CD14-positive monocyte (primary cell): ENCODE results near the gene LRRC7. TPM values are rescaled to one million over a fixed set of nuclear protein-coding genes. Genes with fewer than 3 reads are reported as not detected.

ENCODE experiments used
- DNase-seq, 3 donors: peaks; one replicate each; pipeline ENCODE4 v3.0.0-alpha.2; 2011 to 2022
- H2AFZ ChIP-seq: 2 replicates; pipeline ENCODE4 v1.6.0; 2012; ENCODE audit warnings: mild to moderate bottlenecking, low read depth, low read length, inconsistent platforms; ENCODE audit not compliant: insufficient read depth, poor library complexity, severe bottlenecking
- H3K27ac ChIP-seq, 2 donors: 1 replicate in 1 of 2; 2 replicates in 1 of 2; pipeline ENCODE4 v1.5.1; 2012 to 2013; ENCODE audit warnings: low read length in 2 of 2, control low read depth in 1 of 2, inconsistent platforms in 1 of 2, low read depth in 1 of 2, mild to moderate bottlenecking in 1 of 2
- H3K27me3 ChIP-seq, 2 donors: one replicate each; pipeline versions ENCODE4 v1.6.0 to v1.6.1; 2011 to 2013; ENCODE audit warnings: low read length in 2 of 2; ENCODE audit not compliant: control insufficient read depth in 2 of 2, insufficient read depth in 2 of 2
- H3K36me3 ChIP-seq, 2 donors: replicated peaks in 1 of 2; 1 replicate in 1 of 2; 2 replicates in 1 of 2; pipeline versions ENCODE4 v1.5.1 to v1.6.1; 2012 to 2013; ENCODE audit warnings: low read length in 2 of 2, control low read depth in 1 of 2, inconsistent platforms in 1 of 2, mild to moderate bottlenecking in 1 of 2; ENCODE audit not compliant: insufficient read depth in 2 of 2, control insufficient read depth in 1 of 2
- H3K4me1 ChIP-seq, 2 donors: 1 replicate in 1 of 2; 2 replicates in 1 of 2; pipeline versions ENCODE4 v1.5.1 to v1.6.1; 2012 to 2013; ENCODE audit warnings: low read length in 2 of 2, control low read depth in 1 of 2, inconsistent platforms in 1 of 2, mild to moderate bottlenecking in 1 of 2, moderate library complexity in 1 of 2; ENCODE audit not compliant: insufficient read depth in 2 of 2, control insufficient read depth in 1 of 2
- H3K4me2 ChIP-seq: replicated peaks from 2 replicates; pipeline ENCODE3; 2012; ENCODE audit warnings: low read length, moderate library complexity, mild to moderate bottlenecking; ENCODE audit not compliant: poor library complexity, severe bottlenecking; ENCODE audit errors: extremely low read depth
- H3K4me3 ChIP-seq, 3 experiments: fragments of 200-600 bp in 1 of 3; sonication (generic) in 1 of 3; replicated peaks in 1 of 3; 1 replicate in 2 of 3; 2 replicates in 1 of 3; pipeline ENCODE4 v1.5.1; 2011 to 2013; ENCODE audit warnings: low read length in 3 of 3, mild to moderate bottlenecking in 3 of 3, control low read depth in 2 of 3, low read depth in 2 of 3, inconsistent platforms in 1 of 3, moderate library complexity in 1 of 3
- H3K79me2 ChIP-seq: 2 replicates; pipeline ENCODE4 v1.6.0; 2012; ENCODE audit warnings: mild to moderate bottlenecking, control low read depth, inconsistent platforms, low read length, moderate library complexity; ENCODE audit not compliant: insufficient read depth
- H3K9ac ChIP-seq: 2 replicates; pipeline ENCODE4 v1.6.0; 2017; ENCODE audit warnings: low read length, mild to moderate bottlenecking; ENCODE audit not compliant: insufficient read depth, poor library complexity, severe bottlenecking
- H3K9me3 ChIP-seq, 2 donors: replicated peaks in 1 of 2; 1 replicate in 1 of 2; 2 replicates in 1 of 2; pipeline versions ENCODE4 v1.5.1 to v1.6.1; 2012 to 2013; ENCODE audit warnings: low read length in 2 of 2, control low read depth in 1 of 2; ENCODE audit not compliant: control insufficient read depth in 1 of 2, insufficient read depth in 1 of 2
- H4K20me1 ChIP-seq: 2 replicates; pipeline ENCODE4 v1.6.0; 2012; ENCODE audit warnings: mild to moderate bottlenecking, low read length, control low read depth, moderate library complexity; ENCODE audit not compliant: insufficient read depth
- H3K27ac Mint-ChIP-seq, 7 donors: one replicate each; pipeline ENCODE4 v1.8.0; 2020; ENCODE audit warnings: mild to moderate bottlenecking in 7 of 7, mixed read lengths in 7 of 7, moderate library complexity in 6 of 7, inconsistent platforms in 2 of 7
- H3K27me3 Mint-ChIP-seq, 3 donors: one replicate each; pipeline ENCODE4 v1.8.0; 2021 to 2022; ENCODE audit warnings: low read depth in 3 of 3, mild to moderate bottlenecking in 3 of 3, mixed read lengths in 3 of 3, moderate library complexity in 3 of 3, inconsistent platforms in 1 of 3
- H3K36me3 Mint-ChIP-seq, 2 donors: one replicate each; pipeline ENCODE4 v1.8.0; 2020; ENCODE audit warnings: mixed read lengths in 2 of 2, inconsistent platforms in 1 of 2, mild to moderate bottlenecking in 1 of 2
- H3K4me1 Mint-ChIP-seq: one replicate; pipeline ENCODE4 v1.8.0; 2020; ENCODE audit warnings: mild to moderate bottlenecking, mixed read lengths
- H3K4me3 Mint-ChIP-seq, 2 donors: one replicate each; pipeline ENCODE4 v1.8.0; 2020; ENCODE audit warnings: mild to moderate bottlenecking in 2 of 2, mixed read lengths in 2 of 2, moderate library complexity in 1 of 2
- H3K9me3 Mint-ChIP-seq, 7 donors: one replicate each; pipeline ENCODE4 v1.8.0; 2020 to 2022; ENCODE audit warnings: mixed read lengths in 7 of 7, mild to moderate bottlenecking in 6 of 7, moderate library complexity in 6 of 7, inconsistent platforms in 2 of 7
- CTCF ChIP-seq: fragments of 200-600 bp; IDR thresholded peaks from one replicate; pipeline ENCODE4 v1.8.0; 2022; ENCODE audit warnings: antibody characterized with exemption, mild to moderate bottlenecking
- WGBS: methylation state at CpG from one replicate; pipeline ENCODE4 v1.1.5; 2013; ENCODE audit warnings: missing lambda C conversion rate; ENCODE audit not compliant: insufficient coverage; 5-methylcytosine and 5-hydroxymethylcytosine counted together
- intact Hi-C, 2 donors: fragments of 100-400 bp; cut with micrococcal nuclease; formaldehyde crosslinking; loops; one replicate each; pipeline versions ENCODE4 v1.15.0 to v1.15.1; 2023
- polyA plus RNA-seq, 3 donors: library from polyadenylated mRNA; depleted of rRNA in 1 of 3; unstranded in 2 of 3; stranded (reverse) in 1 of 3; fragments of 300-500 nt in 2 of 3; fragments of >200 nt in 1 of 3; fragmentation: Illumina TruSeq in 2 of 3; gene quantifications; 1 replicate in 2 of 3; 2 replicates in 1 of 3; pipeline ENCODE4 v1.2.3, GENCODE V29; 2012 to 2021

The LRRC7 gene
- polyA plus RNA-seq, 3 donors, result not detected

GRCh38 chr1:69991644-69992043, 423.9 kb downstream of the LRRC7 start:
- H4K20me1 ChIP-seq, result no peaks in the 10 kb centered on the region
- no peak overlapping the region for H2AFZ ChIP-seq

GRCh38 chr1:69992594-69992993, 424.9 kb downstream of the LRRC7 start:
- peaks cover 2% of the 10 kb centered on the region for H3K4me1 Mint-ChIP-seq
- H2AFZ ChIP-seq, result no peak overlapping the region
- no peaks in the 10 kb centered on the region for H3K27me3 Mint-ChIP-seq
- H3K9me3 Mint-ChIP-seq, result peaks cover 0 to 2% (median 0%) of the 10 kb centered on the region in 7 donors
- no peak overlapping the region for H3K9ac ChIP-seq
- no peaks in the 10 kb centered on the region for H3K36me3 ChIP-seq
- no peak for DNase-seq
- H3K4me1 ChIP-seq, result peaks cover 11% of the 10 kb centered on the region in 2 donors
- 96% methylated on average over 2 of the region's 3 CpGs for WGBS
- TF ChIP-seq CTCF, result no peak
- no peaks in the 10 kb centered on the region for H3K27me3 ChIP-seq
- no peak overlapping the region for H3K4me3 ChIP-seq
- no peaks in the 10 kb centered on the region for H3K9me3 ChIP-seq
- no peak overlapping the region for H3K4me3 Mint-ChIP-seq
- H3K27ac ChIP-seq, result no peak overlapping the region
- no peaks in the 10 kb centered on the region for H3K36me3 Mint-ChIP-seq
- H3K79me2 ChIP-seq, result no peaks in the 10 kb centered on the region
- no peak overlapping the region for H3K27ac Mint-ChIP-seq
- intact Hi-C loops, result no loop called here
- H3K4me2 ChIP-seq, result no peak overlapping the region
- H4K20me1 ChIP-seq, result no peaks in the 10 kb centered on the region

More at GRCh38 chr1:69991644-69992043, 423.9 kb downstream of the LRRC7 start:
- WGBS, result no CpG with 5 or more reads among the region's 3 CpGs
- H3K27me3 ChIP-seq, result no peaks in the 10 kb centered on the region
- no peak overlapping the region for H3K4me2 ChIP-seq
- no peak overlapping the region for H3K27ac Mint-ChIP-seq
- H3K9me3 ChIP-seq, result no peaks in the 10 kb centered on the region
- H3K36me3 Mint-ChIP-seq, result no peaks in the 10 kb centered on the region
- DNase-seq, result no peak
- H3K9me3 Mint-ChIP-seq, result peaks cover 0 to 2% (median 0%) of the 10 kb centered on the region in 7 donors
- peaks cover 11% of the 10 kb centered on the region in 2 donors for H3K4me1 ChIP-seq
- no peaks in the 10 kb centered on the region for H3K79me2 ChIP-seq
- no peak overlapping the region for H3K4me3 Mint-ChIP-seq
- H3K27me3 Mint-ChIP-seq, result no peaks in the 10 kb centered on the region
- H3K4me1 Mint-ChIP-seq, result peaks cover 2% of the 10 kb centered on the region
- no peak overlapping the region for H3K9ac ChIP-seq
- no peak overlapping the region for H3K4me3 ChIP-seq
- TF ChIP-seq CTCF, result no peak
- H3K36me3 ChIP-seq, result no peaks in the 10 kb centered on the region
- no peak overlapping the region for H3K27ac ChIP-seq
- intact Hi-C loops, result no loop called here
